HEK293T (cell line): ENCODE measurements around the gene GDF10.

Experiments used
- ARNT ChIP-seq: fragments of 450-650 bp; IDR thresholded peaks from 2 replicates; pipeline ENCODE4 v1.6.1; 2017; ENCODE audit warnings: mild to moderate bottlenecking
- BHLHE40 ChIP-seq: fragments of 450-650 bp; IDR thresholded peaks from 2 replicates; pipeline ENCODE4 v1.6.1; 2016; ENCODE audit warnings: mild to moderate bottlenecking, moderate library complexity, borderline replicate concordance
- ELF4 ChIP-seq: fragments of 450-650 bp; IDR thresholded peaks from 2 replicates; pipeline ENCODE4 v1.6.1; 2017; ENCODE audit warnings: antibody characterized with exemption
- FOXA1 ChIP-seq: fragments of 450-650 bp; IDR thresholded peaks from 2 replicates; pipeline ENCODE4 v1.6.1; 2016; ENCODE audit warnings: mild to moderate bottlenecking
- FOXM1 ChIP-seq: fragments of 450-650 bp; IDR thresholded peaks from 2 replicates; pipeline ENCODE4 v1.6.1; 2017; ENCODE audit warnings: mild to moderate bottlenecking, borderline replicate concordance
- L3MBTL2 ChIP-seq: fragments of 450-650 bp; conservative IDR thresholded peaks from 2 replicates; pipeline ENCODE4 v1.6.1; 2016; ENCODE audit warnings: mild to moderate bottlenecking
- LEF1 ChIP-seq: fragments of 450-650 bp; IDR thresholded peaks from 2 replicates; pipeline ENCODE4 v1.6.1; 2017; ENCODE audit warnings: mild to moderate bottlenecking, borderline replicate concordance
- NFRKB ChIP-seq: fragments of 450-650 bp; IDR thresholded peaks from 2 replicates; pipeline ENCODE4 v1.6.1; 2016; ENCODE audit warnings: mild to moderate bottlenecking, moderate library complexity
- SUZ12 ChIP-seq: fragments of 450-650 bp; IDR thresholded peaks from 2 replicates; pipeline ENCODE4 v1.6.1; 2016; ENCODE audit warnings: mild to moderate bottlenecking
- ZNF384 ChIP-seq: fragments of 450-650 bp; IDR thresholded peaks from 2 replicates; pipeline ENCODE4 v1.6.1; 2016

DNA sequence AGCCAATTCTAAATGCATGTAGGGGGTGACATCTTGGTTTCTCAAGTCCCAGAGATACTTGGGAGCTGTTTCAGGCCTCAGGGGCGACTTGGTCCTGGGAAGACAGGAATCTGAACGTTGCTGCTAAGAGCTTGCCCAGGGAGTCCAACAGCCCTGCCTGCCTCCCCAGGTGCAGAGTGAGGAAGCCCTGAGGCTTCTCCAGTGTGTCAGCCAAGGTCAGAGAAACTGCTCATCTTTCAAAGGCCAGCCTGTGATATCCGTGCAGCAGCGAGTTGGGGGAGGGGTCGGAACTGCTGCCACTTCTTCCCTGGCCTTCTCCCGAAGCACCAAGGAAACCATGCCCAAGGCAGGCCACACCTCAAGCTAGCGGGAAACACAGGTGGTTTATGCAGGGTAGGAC, 32.0 kb downstream of the GDF10 start:
- TF ChIP-seq L3MBTL2, result no peak
- TF ChIP-seq ARNT, result no peak
- no peak for TF ChIP-seq SUZ12
- TF ChIP-seq FOXM1, result no peak
- TF ChIP-seq FOXA1, result no peak
- no peak for TF ChIP-seq NFRKB
- no peak for TF ChIP-seq BHLHE40
- TF ChIP-seq ELF4, result no peak
- no peak for TF ChIP-seq LEF1
- no peak for TF ChIP-seq ZNF384
